GM18505 (cell line): ENCODE measurements around the gene EEF2KMT.
"Not testable (repeated sequence)": the region's sequence is repeated elsewhere in the genome, so short reads cannot be mapped to it uniquely, and the experiment has no call there.

Experiments used
- ATAC-seq: cut with Tn5 transposase; IDR thresholded peaks from one replicate; pipeline ENCODE4 v1.9.1; 2021; ENCODE audit not compliant: unreplicated experiment
- POLR2A ChIP-seq: IDR thresholded peaks from 4 replicates; pipeline ENCODE4 v1.6.1; 2011; ENCODE audit warnings: borderline replicate concordance; ENCODE audit not compliant: insufficient read depth, insufficient read length; ENCODE audit errors: extremely low read depth

Gene EEF2KMT

GRCh38 chr16:5096437-5097060, 1.0 kb downstream of the EEF2KMT start:
- ATAC-seq, result not testable (repeated sequence)

- ATAC-seq, result not testable (repeated sequence)
These were observed 2.3 kb downstream of the EEF2KMT start for GRCh38 chr16:5095145-5095830.

GRCh38 chr16:5093746-5094145, 3.8 kb downstream of the EEF2KMT start:
- not testable (repeated sequence) for ATAC-seq

GRCh38 chr16:5093081-5093480, 4.5 kb downstream of the EEF2KMT start:
- not testable (repeated sequence) for ATAC-seq

- ATAC-seq, result not testable (repeated sequence)
These were observed 7.0 kb downstream of the EEF2KMT start for GRCh38 chr16:5090592-5090991.

- not testable (repeated sequence) for ATAC-seq
These were observed 7.6 kb downstream of the EEF2KMT start for GRCh38 chr16:5089911-5090555.

- not testable (repeated sequence) for ATAC-seq
These were observed 8.7 kb downstream of the EEF2KMT start for GRCh38 chr16:5088936-5089335.

GRCh38 chr16:5088086-5088790, 9.4 kb downstream of the EEF2KMT start:
- ATAC-seq, result not testable (repeated sequence)

- ATAC-seq, result not testable (repeated sequence)
These were observed 11.9 kb downstream of the EEF2KMT start for GRCh38 chr16:5085716-5086115.

GRCh38 chr16:5084802-5085201, 12.8 kb downstream of the EEF2KMT start:
- ATAC-seq, result not testable (repeated sequence)

- not testable (repeated sequence) for ATAC-seq
These were observed 13.4 kb downstream of the EEF2KMT start for GRCh38 chr16:5084099-5084731.

- ATAC-seq, result not testable (repeated sequence)
These were observed 13.9 kb downstream of the EEF2KMT start for GRCh38 chr16:5083646-5084045.

GRCh38 chr16:5080996-5081395, 16.6 kb downstream of the EEF2KMT start:
- not testable (repeated sequence) for ATAC-seq

GRCh38 chr16:5080461-5080860, 17.1 kb downstream of the EEF2KMT start:
- not testable (repeated sequence) for ATAC-seq

- TF ChIP-seq POLR2A, result no peak
These were observed 19.0 kb downstream of the EEF2KMT start for GRCh38 chr16:5078626-5079025.

More at GRCh38 chr16:5078626-5079025, 19.0 kb downstream of the EEF2KMT start:
- no peak for ATAC-seq
